ENCODE measurements around the gene KASH5.

Gene KASH5

DNA sequence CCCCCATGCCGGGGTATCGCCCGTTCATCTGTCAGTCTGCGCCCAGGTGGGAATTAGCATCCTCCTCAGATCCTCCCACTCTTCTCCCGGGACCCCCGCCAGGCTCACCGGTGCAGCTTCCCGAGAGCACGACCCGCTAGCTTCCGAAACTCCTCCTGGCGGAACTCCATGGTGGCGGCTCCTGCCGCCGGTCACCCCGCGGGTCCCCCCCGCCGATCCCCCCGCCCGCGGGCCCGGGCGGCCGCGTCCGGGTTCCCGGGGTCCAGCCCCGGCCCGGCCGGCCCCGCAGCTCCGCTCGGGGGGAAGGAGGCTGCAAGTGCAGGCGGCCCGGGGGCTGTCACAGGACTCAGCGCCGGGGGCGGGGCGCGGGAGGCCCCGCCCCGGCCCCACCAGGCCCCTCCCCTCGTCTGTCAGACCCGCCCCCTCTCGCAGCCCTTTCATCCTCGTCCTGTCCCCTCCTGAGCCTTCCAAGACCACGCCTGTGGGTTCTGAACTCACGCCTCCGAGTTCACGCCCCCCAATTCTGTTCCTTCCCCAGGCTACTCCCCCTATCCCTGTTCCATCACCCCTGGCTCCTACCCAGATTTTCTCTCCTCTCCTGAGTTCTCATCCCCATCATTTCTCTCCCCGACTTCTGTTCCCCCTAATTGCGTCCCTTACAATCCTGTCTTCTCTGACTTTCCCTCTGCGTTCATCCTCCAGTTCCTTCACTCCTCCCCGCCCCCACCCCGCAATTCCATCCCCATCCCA lies 53.3 kb downstream of the KASH5 start, which contains the start of gene SLC17A7:
SLC17A7 (minus strand) TSS at position 318 of the 750 bp plus-strand sequence; CDS start at position 170, 148 bp downstream.
- no peak for TF ChIP-seq EZH2 (IDR thresholded peaks at IDR 0.05; ENCODE audit: borderline replicate concordance, low read length)
- Histone ChIP-seq H3K79me2 (ENCODE audit: insufficient read depth, low read length) (no peaks in the 10 kb centered on the region), H3K36me3 (ENCODE audit: insufficient read depth, low read length) (peaks cover under 1% of the 10 kb centered on the region; the same call in 1 of the 2 replicates), H3K4me1 (ENCODE audit: insufficient read depth, low read length, severe bottlenecking) (peaks cover 7% of the 10 kb centered on the region), H3F3A (ENCODE audit: insufficient read depth, low read length) (peaks cover 6% of the 10 kb centered on the region), H3K27me3 (ENCODE audit: insufficient read depth, low read length) (peaks cover 19% of the 10 kb centered on the region), H3K4me2 (ENCODE audit: low read length) (no peak within 1 kb of the TSS; the same call in 1 of the 2 replicates), H3K9me2 (ENCODE audit: low read depth, low read length) (no peaks in the 10 kb centered on the region), H3K4me3 (ENCODE audit: low read depth, low read length, poor library complexity, severe bottlenecking) (no peak within 1 kb of the TSS), H2AFZ (ENCODE audit: low read length) (no peak within 1 kb of the TSS), H3K27ac (ENCODE audit: low read depth, low read length, poor library complexity, severe bottlenecking) (no peak within 1 kb of the TSS), H4K20me1 (ENCODE audit: insufficient read depth, low read length) (no peaks in the 10 kb centered on the region), H3K9me3 (ENCODE audit: low read length) (no peaks in the 10 kb centered on the region), H3K9ac (ENCODE audit: low read length) (no peak within 1 kb of the TSS)

DNA sequence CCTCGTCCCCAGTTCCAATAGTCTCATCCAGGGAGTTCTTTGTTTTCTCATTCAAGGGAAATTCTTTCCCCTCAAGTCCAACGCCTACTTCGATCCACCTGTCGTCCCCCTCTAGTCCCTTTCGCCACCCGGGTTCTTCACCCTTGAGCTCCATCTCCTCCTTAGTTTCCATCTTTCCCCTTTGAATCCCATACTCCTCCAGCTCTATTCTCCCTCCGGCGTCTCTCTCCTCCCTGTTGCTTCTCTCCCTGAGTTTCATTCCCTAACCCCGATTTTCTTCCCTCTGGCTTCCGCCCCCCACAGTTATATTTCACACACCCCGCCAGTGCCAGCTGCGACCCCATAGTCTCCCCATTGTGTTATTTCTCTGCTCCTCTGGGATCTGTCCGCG lies 53.9 kb downstream of the KASH5 start:
- Histone ChIP-seq H3K79me2 (ENCODE audit: insufficient read depth, low read length) (no peaks in the 10 kb centered on the region), H3K36me3 (ENCODE audit: insufficient read depth, low read length) (peaks cover 6% of the 10 kb centered on the region), H2AFZ (ENCODE audit: low read length) (no peak overlapping the region), H3K9me2 (ENCODE audit: low read depth, low read length) (no peaks in the 10 kb centered on the region), H3K9ac (ENCODE audit: low read length) (no peak overlapping the region), H3K27me3 (ENCODE audit: insufficient read depth, low read length) (peaks cover 19% of the 10 kb centered on the region), H3K4me2 (ENCODE audit: low read length) (no peak overlapping the region), H3F3A (ENCODE audit: insufficient read depth, low read length) (peaks cover 6% of the 10 kb centered on the region), H3K4me1 (ENCODE audit: insufficient read depth, low read length, severe bottlenecking) (peaks cover 5% of the 10 kb centered on the region), H3K27ac (ENCODE audit: low read depth, low read length, poor library complexity, severe bottlenecking) (no peak overlapping the region), H4K20me1 (ENCODE audit: insufficient read depth, low read length) (no peaks in the 10 kb centered on the region), H3K9me3 (ENCODE audit: low read length) (no peaks in the 10 kb centered on the region), H3K4me3 (ENCODE audit: low read depth, low read length, poor library complexity, severe bottlenecking) (no peak overlapping the region)
- TF ChIP-seq, protein P1, sequence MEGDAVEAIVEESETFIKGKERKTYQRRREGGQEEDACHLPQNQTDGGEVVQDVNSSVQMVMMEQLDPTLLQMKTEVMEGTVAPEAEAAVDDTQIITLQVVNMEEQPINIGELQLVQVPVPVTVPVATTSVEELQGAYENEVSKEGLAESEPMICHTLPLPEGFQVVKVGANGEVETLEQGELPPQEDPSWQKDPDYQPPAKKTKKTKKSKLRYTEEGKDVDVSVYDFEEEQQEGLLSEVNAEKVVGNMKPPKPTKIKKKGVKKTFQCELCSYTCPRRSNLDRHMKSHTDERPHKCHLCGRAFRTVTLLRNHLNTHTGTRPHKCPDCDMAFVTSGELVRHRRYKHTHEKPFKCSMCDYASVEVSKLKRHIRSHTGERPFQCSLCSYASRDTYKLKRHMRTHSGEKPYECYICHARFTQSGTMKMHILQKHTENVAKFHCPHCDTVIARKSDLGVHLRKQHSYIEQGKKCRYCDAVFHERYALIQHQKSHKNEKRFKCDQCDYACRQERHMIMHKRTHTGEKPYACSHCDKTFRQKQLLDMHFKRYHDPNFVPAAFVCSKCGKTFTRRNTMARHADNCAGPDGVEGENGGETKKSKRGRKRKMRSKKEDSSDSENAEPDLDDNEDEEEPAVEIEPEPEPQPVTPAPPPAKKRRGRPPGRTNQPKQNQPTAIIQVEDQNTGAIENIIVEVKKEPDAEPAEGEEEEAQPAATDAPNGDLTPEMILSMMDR (IDR thresholded peaks at IDR 0.05; ENCODE audit: low read length) = no peak
- no peak for TF ChIP-seq EZH2 (IDR thresholded peaks at IDR 0.05; ENCODE audit: borderline replicate concordance, low read length)

DNA sequence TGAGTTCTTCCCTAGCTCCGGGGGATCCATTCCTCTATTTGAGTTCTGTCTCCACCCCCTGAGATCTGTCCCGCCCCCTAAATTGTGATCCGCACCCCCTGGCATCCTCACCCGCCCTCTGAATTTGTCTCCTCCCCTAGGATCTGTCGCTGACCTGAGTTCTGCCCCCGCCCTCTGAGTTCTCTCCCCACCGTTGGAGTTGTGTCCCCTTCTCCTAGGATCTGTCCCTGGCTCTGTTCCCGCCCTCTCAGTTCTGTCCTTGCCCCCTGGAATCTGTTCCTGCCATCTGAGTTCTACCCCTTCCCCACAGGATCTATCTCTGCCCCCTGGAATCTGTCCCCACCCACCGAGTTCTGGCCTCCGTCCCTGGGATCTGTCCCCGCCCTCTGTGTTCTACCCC lies 54.3 kb downstream of the KASH5 start:
- peaks cover 5% of the 10 kb centered on the region for H3K4me1 ChIP-seq (ENCODE audit: insufficient read depth, low read length, severe bottlenecking)
- H4K20me1 ChIP-seq (ENCODE audit: insufficient read depth, low read length) = no peaks in the 10 kb centered on the region
- H3K27me3 ChIP-seq (ENCODE audit: insufficient read depth, low read length) = peaks cover 19% of the 10 kb centered on the region
- peaks cover 10% of the 10 kb centered on the region for H3K36me3 ChIP-seq (ENCODE audit: insufficient read depth, low read length)
- H3K9ac ChIP-seq (ENCODE audit: low read length) = no peak overlapping the region
- no peaks in the 10 kb centered on the region for H3K79me2 ChIP-seq (ENCODE audit: insufficient read depth, low read length)
- H3K4me2 ChIP-seq (ENCODE audit: low read length) = peak overlapping the region; percentile 85
- H3K4me3 ChIP-seq (ENCODE audit: low read depth, low read length, poor library complexity, severe bottlenecking) = peak overlapping the region; percentile 69
- no peaks in the 10 kb centered on the region for H3K9me2 ChIP-seq (ENCODE audit: low read depth, low read length)
- H3F3A ChIP-seq (ENCODE audit: insufficient read depth, low read length) = peaks cover 6% of the 10 kb centered on the region
- no peak overlapping the region for H2AFZ ChIP-seq (ENCODE audit: low read length)
- H3K9me3 ChIP-seq (ENCODE audit: low read length) = no peaks in the 10 kb centered on the region
- TF ChIP-seq EZH2 (IDR thresholded peaks at IDR 0.05; ENCODE audit: borderline replicate concordance, low read length) = no peak
- TF ChIP-seq, protein P1 (IDR thresholded peaks at IDR 0.05; ENCODE audit: low read length) = no peak
- H3K27ac ChIP-seq (ENCODE audit: low read depth, low read length, poor library complexity, severe bottlenecking) = no peak overlapping the region
